ENCODE results near the gene NUDT4. TPM values are rescaled to one million over a fixed set of nuclear protein-coding genes. Genes with fewer than 3 reads are reported as not detected.
"Not testable (repeated sequence)": the region's sequence is repeated elsewhere in the genome, so short reads cannot be mapped to it uniquely, and the experiment has no call there.

The NUDT4 gene
- total RNA-seq, 1 experiment from 2014 or later = 38.3 TPM

GRCh38 chr12:93427779-93428564, 50.2 kb downstream of the NUDT4 start:
- DNase-seq (ENCODE audit: low read depth) = peak; percentile 40

DNA sequence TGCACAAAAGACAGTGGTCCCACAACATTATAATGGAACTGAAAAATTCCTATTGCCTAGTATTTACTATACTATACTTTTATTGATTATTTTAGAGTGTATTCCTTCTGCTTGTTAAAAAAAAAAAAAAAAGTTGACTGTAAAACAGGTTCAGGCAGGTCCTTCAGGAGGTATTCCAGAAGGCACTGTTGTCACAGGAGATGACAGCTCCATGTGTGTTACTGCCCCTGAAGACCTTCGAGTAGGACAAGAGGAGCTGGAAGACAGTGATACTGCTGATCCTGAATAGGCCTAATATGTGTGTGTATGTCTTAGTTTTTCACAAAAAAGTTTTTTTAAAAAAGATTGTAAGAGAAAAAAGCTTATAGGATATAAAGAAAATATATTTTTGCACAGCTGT, 51.7 kb downstream of the NUDT4 start:
- no peak for DNase-seq (ENCODE audit: low read depth)

GRCh38 chr12:93429852-93430251, 52.1 kb downstream of the NUDT4 start:
- no peak for DNase-seq (ENCODE audit: low read depth)

DNA sequence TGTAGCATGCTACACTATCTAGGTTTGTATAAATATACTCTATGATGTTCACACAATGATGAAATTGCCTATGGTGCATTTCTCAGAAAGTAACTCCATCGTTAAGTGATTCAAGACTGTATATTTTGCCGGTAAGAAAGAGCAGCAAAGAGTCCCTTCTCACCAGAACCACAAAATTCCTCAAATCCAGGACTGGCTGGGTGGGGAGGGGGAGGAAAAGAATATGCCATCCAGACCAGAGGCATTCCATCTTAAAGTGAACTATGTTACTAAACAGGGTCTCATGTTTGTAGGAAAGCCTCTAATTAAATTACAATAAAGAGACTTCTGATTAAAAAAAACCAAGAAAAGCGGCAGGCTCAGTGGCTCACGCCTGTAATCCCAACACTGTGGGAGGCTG, 52.6 kb downstream of the NUDT4 start:
- no peak for DNase-seq (ENCODE audit: low read depth)

DNA sequence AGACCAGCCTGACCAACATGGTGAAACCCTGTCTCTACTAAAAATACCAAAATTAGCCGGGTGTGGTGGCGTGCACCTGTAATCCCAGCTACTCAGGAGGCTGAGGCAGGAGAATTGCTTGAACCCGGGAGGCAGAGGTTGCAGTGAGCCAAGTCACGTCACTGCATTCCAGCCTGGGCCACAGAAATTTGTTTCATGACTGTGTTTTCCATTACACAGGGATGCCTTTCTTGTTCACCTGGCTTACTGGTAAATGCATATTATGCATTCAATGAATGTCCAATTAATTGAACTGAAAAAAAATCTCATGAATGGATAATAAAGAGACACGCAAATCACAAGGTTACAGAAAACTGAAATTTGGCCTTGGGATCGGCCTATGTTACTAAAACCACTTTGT, 54.3 kb downstream of the NUDT4 start:
- not testable (repeated sequence) for DNase-seq (ENCODE audit: low read depth)

DNA sequence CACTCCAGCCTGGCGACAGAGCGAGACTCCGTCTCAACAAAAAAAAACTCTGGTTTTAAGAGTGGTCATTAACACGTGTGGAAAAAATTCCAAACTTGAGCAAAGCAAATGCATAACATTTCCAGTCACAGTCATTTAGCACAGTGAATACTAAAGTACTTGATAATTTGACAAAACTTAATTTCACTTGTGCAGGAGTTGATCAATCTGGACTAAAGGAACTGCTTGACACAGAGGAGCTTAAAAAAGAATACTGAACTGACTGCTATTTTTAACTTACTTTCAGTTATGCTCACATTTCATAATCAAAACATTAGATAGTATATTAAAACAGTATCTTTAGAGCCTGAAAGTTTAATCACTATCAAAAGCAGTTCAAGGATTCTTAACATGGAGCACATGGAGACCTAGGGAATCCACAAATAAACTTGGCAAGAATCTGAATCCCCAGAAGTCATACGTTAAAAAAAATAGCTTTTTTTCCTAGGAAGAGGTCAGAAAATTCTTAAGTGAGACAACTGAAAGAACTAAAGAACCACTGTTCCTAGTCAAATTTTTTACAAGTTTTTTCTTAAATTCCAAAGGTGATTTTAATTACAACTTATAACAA, 56.6 kb downstream of the NUDT4 start:
- DNase-seq (ENCODE audit: low read depth) = no peak

GRCh38 chr12:93438266-93439050, 60.7 kb downstream of the NUDT4 start:
- DNase-seq (ENCODE audit: low read depth) = no peak

DNA sequence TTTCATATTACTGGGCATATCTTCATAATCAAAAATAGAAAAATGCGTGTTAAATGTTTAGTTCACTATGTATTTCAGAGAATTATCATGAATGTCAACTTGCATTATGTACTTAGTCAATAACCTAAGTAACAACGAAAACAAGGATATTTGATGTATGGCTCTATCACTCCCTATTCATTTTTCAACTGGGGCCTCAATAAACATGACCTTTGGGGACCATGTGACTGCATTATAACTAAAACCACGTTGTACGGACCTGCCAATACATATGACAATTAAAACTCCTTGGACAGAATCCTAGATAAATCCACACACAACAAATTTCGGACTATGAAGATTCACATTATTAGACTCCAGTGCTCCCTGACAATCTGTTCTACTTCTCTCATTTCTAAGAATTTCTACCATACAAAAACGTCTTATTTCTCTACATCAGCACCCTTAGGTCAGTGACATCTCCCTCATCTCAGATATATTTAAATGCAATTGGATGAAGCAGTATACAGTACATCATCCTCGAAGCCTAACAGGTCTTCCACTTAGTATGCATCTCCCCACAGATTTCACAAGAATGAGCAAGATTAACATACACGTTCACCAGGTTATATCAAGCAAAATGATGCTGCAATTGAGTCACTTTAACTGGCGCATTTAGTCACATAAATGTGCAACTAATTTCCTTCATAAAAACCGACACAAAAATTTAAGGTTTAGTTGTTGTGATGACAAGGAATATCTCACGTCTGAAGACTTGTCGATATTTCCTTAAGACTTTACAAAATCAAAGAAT, 62.5 kb downstream of the NUDT4 start:
- DNase-seq (ENCODE audit: low read depth) = no peak

DNA sequence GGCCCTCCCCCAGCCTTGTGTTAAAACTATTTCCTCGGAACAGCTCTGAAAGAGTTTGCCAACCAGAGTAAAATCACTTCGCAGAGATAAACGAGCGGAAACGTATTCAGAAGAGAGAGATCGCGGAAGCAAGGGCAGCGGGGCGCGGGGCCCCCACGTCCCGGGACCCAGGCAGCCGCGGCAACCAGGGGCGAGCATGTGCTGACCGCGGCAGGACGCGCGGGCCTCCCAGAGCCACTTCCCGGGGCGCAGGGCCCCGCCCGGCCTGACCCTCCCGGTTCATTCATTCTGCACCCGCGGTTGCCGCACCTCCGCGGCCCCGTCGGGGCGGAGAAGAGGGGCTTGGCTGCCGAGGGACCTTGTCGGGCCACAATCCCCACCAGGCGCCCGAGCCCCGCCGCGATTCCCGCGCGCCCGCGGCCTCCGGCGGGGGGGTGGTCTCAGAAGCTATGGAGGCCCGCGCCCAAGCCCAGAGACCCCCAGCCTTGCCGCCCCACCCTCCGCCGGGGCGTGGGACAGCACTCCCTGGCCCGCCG, 63.4 kb downstream of the NUDT4 start:
- DNase-seq (ENCODE audit: low read depth) = peak; percentile 19

DNA sequence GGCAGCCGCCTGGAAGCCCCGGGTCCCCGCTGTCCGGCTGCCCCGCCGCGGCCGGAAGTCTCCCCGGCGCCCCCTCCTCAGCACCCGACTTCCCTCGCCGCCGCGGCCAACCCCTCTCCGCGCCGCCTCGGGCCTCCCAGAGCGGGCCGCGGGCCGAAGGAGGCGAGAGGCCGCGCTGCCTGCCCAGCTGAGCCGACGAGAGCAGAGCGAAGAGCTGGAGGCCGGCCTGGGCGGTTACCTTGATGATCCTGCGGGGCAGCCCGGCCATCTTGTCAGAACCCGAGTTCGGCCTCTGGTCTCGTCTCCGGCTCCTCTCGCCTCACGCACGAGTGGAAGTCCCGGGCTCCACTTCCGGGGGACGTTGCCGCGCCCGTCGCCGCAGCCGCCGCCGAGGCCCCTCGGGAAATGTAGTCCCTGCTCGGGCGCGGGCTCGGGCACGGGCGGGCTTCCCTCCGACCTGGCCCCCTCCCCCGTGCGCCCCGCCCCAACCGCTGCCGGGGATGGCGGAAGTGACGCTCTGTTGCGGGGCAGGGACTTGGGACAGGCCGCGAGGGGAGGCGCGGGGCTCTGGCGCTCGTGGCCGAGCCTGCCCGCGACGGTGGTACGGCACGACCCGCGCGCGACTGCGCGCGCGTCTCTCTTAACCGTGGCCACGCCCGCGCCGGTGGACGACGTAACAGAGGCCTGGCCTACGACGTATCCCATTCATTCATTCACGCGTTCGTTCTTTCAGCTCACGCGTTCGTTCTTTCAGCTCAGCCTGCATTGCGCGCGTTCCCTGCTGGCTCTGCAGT, 64.1 kb downstream of the NUDT4 start, which contains the start of gene UBE2N:
Gene UBE2N, minus strand, starts transcription at position 331 of the 794 bp plus-strand sequence. Its CDS starts 63 bp downstream, at position 268.
- peak; percentile 94 for DNase-seq (ENCODE audit: low read depth)

DNA sequence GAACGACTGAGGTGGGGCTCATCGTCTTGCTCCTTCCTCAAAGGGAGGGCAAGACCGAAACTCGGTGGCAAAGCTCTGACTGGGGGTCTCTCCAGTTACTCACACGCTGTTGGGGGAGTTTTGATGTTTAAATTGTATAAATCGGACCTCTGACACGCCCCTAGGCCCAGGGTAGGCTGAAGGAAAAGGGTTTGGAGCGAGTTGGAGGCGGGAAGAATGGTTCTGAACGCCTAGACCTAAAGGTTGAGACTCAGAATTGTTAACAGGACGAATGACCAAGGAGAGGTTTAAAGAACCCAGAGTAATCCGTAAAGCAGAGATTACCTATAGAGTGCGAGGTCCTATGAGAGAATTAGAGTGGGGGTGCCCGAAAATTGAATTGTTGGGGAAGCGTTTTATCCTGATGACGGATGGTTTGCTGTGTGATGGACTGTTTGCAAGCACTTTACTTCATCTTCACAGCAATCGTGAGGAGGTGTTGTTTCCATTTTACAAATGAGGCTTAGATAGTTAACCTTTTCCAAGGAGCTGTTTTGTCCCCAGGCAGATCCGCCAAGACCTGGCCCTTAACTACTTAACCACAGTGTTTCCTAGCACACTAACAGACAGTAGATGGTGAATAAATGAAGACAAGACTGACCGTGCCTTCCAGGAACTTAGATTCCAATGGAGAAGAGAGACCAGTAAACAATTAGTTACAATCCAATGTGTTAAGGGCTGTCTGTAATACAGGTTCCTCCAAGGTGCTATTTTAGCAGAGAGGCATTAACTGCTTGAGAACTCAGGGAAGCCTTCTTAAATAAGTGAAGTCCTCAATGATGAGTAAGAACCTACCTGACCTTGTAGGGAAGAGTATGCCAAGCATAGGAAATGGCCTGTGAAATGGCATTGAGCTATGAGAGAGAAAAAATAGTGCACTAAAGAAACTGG, 65.0 kb downstream of the NUDT4 start:
- no peak for DNase-seq (ENCODE audit: low read depth)

DNA sequence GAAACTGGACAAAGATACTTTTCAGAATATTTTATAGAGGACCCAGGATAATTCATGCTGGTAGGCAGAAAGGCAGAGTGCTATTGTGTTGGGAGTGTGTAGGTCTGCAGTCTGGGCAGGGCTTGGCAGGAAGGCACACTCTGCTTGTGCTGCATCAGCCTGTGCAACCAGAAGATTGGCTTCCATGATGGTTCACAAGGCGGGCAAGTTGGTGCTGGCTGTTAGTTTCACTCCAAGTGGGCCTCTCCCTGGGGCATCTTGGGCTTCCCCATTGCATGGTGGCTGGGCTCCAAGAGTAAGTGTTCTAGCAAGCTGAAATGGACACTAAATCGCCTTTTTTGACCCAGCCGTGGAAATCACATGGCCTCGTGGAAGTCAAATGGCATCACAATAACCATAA, 65.9 kb downstream of the NUDT4 start:
- no peak for DNase-seq (ENCODE audit: low read depth)

GRCh38 chr12:93447555-93448290, 70.0 kb downstream of the NUDT4 start:
- DNase-seq (ENCODE audit: low read depth) = no peak

DNA sequence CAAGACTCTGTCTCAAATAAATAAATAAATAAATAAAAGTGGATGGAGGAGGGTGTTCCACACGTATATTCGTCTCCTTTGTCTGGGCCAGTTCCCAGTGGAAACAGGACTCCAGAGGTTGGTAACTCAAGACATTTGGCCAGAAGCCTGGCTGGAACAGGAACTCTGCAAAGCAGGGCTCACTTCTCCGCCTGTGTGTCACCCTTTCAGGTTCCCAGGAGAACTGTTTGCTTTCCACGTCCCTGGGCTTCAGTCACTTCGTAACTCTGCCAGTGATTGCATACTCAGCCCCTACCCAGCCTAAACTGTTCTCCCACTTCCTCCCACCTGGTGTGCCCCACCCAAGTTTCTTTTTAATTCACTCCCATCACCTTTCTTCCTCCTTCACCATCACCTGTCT, 71.1 kb downstream of the NUDT4 start:
- no peak for DNase-seq (ENCODE audit: low read depth)

DNA sequence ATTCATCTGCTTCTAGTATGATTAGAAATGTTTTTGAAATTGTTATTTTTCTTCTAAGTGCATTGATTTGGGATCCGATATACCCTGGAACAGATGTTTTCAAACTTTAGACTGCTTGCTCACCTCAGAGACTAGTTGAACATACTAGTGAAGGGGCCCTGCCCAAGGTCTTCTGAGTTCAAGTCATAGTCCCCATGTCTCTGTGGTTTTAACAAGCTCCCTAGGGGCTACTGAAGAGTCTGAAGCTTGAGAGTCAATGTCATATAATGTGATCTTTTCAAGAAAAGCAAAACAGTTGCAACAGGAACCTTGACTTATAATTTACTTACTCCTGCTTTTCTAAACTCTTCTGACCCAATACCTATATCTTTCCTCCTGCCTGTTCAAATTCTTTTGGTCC, 71.6 kb downstream of the NUDT4 start:
- no peak for DNase-seq (ENCODE audit: low read depth)

GRCh38 chr12:93451423-93452158, 73.9 kb downstream of the NUDT4 start:
- no peak for DNase-seq (ENCODE audit: low read depth)

DNA sequence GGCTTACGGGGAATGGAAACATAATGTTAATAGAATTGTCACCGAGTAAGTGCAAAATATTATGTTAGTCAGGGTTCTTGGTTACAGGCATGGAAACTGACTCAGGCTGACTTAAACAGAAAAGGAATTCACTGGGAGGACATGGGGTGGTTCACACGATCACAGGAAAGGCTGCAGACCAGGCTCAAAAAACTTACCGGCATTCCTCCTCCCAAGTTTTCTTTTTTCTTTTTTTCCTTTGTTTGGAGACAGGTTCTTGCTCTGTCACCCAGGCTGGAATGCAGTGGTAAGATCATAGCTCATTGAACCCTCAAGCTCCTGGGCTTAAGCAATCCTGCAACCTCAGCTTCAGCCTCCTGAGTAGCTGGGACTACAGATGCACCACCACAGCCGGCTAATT, 75.9 kb downstream of the NUDT4 start:
- DNase-seq (ENCODE audit: low read depth) = peak; percentile 23

- DNase-seq (ENCODE audit: low read depth) = no peak
Observed at GRCh38 chr12:93456077-93456476, 78.4 kb downstream of the NUDT4 start.

Measured in LHCN-M2 (cell line).